Amygdala (tissue), 56 donors: ENCODE measurements around the gene C4orf54.

Source experiments
- DNase-seq, 56 donors: peaks; one replicate each; lab custom pipeline; 2025; lab: John Stamatoyannopoulos, UW

C4orf54 gene

GRCh38 chr4:99625369-99625768, 32.3 kb downstream of the C4orf54 start:
- DNase-seq = no peak

- DNase-seq = no peak
Observed at GRCh38 chr4:99624141-99624719, 33.4 kb downstream of the C4orf54 start.

- DNase-seq = no peak
Observed at GRCh38 chr4:99622341-99622740, 35.3 kb downstream of the C4orf54 start.

GRCh38 chr4:99617374-99617773, 40.3 kb downstream of the C4orf54 start:
- no peak for DNase-seq

GRCh38 chr4:99615170-99615820, 42.3 kb downstream of the C4orf54 start:
- DNase-seq = no peak

GRCh38 chr4:99614491-99614890, 43.1 kb downstream of the C4orf54 start:
- DNase-seq = no peak

- no peak for DNase-seq
Observed at GRCh38 chr4:99612704-99613103, 44.9 kb downstream of the C4orf54 start.

GRCh38 chr4:99612281-99612680, 45.3 kb downstream of the C4orf54 start:
- DNase-seq = no peak

- no peak for DNase-seq
Observed at GRCh38 chr4:99610605-99611175, 46.9 kb downstream of the C4orf54 start.

GRCh38 chr4:99608417-99608816, 49.2 kb downstream of the C4orf54 start:
- DNase-seq = no peak
